Measurements from ENCODE around the gene EGR4.

- TF ChIP-seq CTCF (IDR thresholded peaks at IDR 0.05; ENCODE audit: insufficient read depth, low read depth, low read length) (no peak), EZH2 (IDR thresholded peaks at IDR 0.05; ENCODE audit: insufficient read depth, low read length) (no peak)
These were observed 21.1 kb upstream of the EGR4 start for GRCh38 chr2:73314441-73314840.

Measured in astrocyte (in vitro differentiated cells and primary cell).